D341Med (cell line): ENCODE data around the gene NIT2.
"Not testable (repeated sequence)": the region's sequence is repeated elsewhere in the genome, so short reads cannot be mapped to it uniquely, and the experiment has no call there.

Experiments
- DNase-seq: peaks from one replicate; pipeline ENCODE4 v3.0.0; 2012; ENCODE audit warnings: low spot score

Gene NIT2

GRCh38 chr3:100338911-100339310 lies 4.4 kb downstream of the NIT2 start:
- no peak for DNase-seq

GRCh38 chr3:100339786-100340185 lies 5.2 kb downstream of the NIT2 start:
- DNase-seq = no peak

- no peak for DNase-seq
These were observed 6.0 kb downstream of the NIT2 start for GRCh38 chr3:100340527-100340926.

GRCh38 chr3:100348727-100349126 lies 14.2 kb downstream of the NIT2 start:
- no peak for DNase-seq

GRCh38 chr3:100351770-100352169 lies 17.2 kb downstream of the NIT2 start:
- DNase-seq = not testable (repeated sequence)

- no peak for DNase-seq
These were observed 18.0 kb downstream of the NIT2 start for GRCh38 chr3:100352296-100353231.

GRCh38 chr3:100354850-100355249 lies 20.3 kb downstream of the NIT2 start:
- DNase-seq = no peak

- no peak for DNase-seq
These were observed 23.9 kb downstream of the NIT2 start for GRCh38 chr3:100358413-100358812.

- no peak for DNase-seq
These were observed 24.5 kb downstream of the NIT2 start for GRCh38 chr3:100359035-100359434.

- DNase-seq = no peak
These were observed 26.4 kb downstream of the NIT2 start for GRCh38 chr3:100360757-100361496.

- no peak for DNase-seq
These were observed 27.3 kb downstream of the NIT2 start for GRCh38 chr3:100361897-100362296.

- no peak for DNase-seq
These were observed 29.9 kb downstream of the NIT2 start for GRCh38 chr3:100364421-100364820.

GRCh38 chr3:100366424-100366823 lies 31.9 kb downstream of the NIT2 start:
- DNase-seq = no peak

- no peak for DNase-seq
These were observed 33.9 kb downstream of the NIT2 start for GRCh38 chr3:100368441-100368840.

- DNase-seq = no peak
These were observed 36.2 kb downstream of the NIT2 start for GRCh38 chr3:100370756-100371155.

GRCh38 chr3:100374521-100374920 lies 40.0 kb downstream of the NIT2 start:
- no peak for DNase-seq

GRCh38 chr3:100376301-100376700 lies 41.7 kb downstream of the NIT2 start:
- DNase-seq = no peak

GRCh38 chr3:100384733-100385525 lies 50.4 kb downstream of the NIT2 start:
- no peak for DNase-seq

- no peak for DNase-seq
These were observed 52.0 kb downstream of the NIT2 start for GRCh38 chr3:100386437-100387074.

GRCh38 chr3:100389025-100389424 lies 54.5 kb downstream of the NIT2 start:
- DNase-seq = no peak

- no peak for DNase-seq
These were observed 61.3 kb downstream of the NIT2 start for GRCh38 chr3:100395679-100396431.
